HepG2 (cell line): ENCODE data around the gene SAP30. TPM values are rescaled to one million over a fixed set of nuclear protein-coding genes. Genes with fewer than 3 reads are reported as not detected.

Experiments
- CBX5 ChIP-seq: sonication (generic); formaldehyde crosslinking; IDR thresholded peaks from 2 replicates; pipeline ENCODE4 v1.4.0; 2020; ENCODE audit warnings: missing genetic modification reagents, borderline replicate concordance
- GATAD1 ChIP-seq: IDR thresholded peaks from 2 replicates; pipeline ENCODE4 v1.6.1; 2016; ENCODE audit warnings: missing genetic modification reagents, missing compliant biosample characterization
- KAT2B ChIP-seq: fragments of 150-350 bp; IDR thresholded peaks from 2 replicates; pipeline ENCODE4 v1.6.1; 2014; ENCODE audit warnings: low read depth, low read length, borderline replicate concordance
- PRPF4 ChIP-seq: fragments of 200-400 bp; formaldehyde crosslinking; IDR thresholded peaks from 2 replicates; pipeline ENCODE4 v1.6.1; 2016; ENCODE audit warnings: low read length, low read depth; ENCODE audit not compliant: poor library complexity, severe bottlenecking
- SCMH1 ChIP-seq: sonication (generic); formaldehyde crosslinking; IDR thresholded peaks from 2 replicates; pipeline ENCODE4 v1.9.0; 2021; ENCODE audit warnings: missing genetic modification reagents, mild to moderate bottlenecking, borderline replicate concordance
- ZBTB42 ChIP-seq: sonication (generic); formaldehyde crosslinking; IDR thresholded peaks from 2 replicates; pipeline ENCODE4 v1.5.0; 2020; ENCODE audit warnings: mild to moderate bottlenecking, missing genetic modification reagents
- ZNF143 ChIP-seq: sonication (generic); formaldehyde crosslinking; IDR thresholded peaks from 2 replicates; pipeline ENCODE4 v1.4.0; 2020; ENCODE audit warnings: missing genetic modification reagents
- ZNF335 ChIP-seq: sonication (generic); formaldehyde crosslinking; IDR thresholded peaks from 2 replicates; pipeline ENCODE4 v1.4.0; 2020; ENCODE audit warnings: missing genetic modification reagents
- ZNF432 ChIP-seq: sonication (generic); formaldehyde crosslinking; IDR thresholded peaks from 2 replicates; pipeline ENCODE4 v1.5.0; 2020; ENCODE audit warnings: missing genetic modification reagents, mild to moderate bottlenecking, borderline replicate concordance
- ZNF570 ChIP-seq: sonication (generic); formaldehyde crosslinking; IDR thresholded peaks from 2 replicates; pipeline ENCODE4 v1.4.0; 2020; ENCODE audit warnings: mild to moderate bottlenecking, missing genetic modification reagents, borderline replicate concordance
- ZNF652 ChIP-seq: IDR thresholded peaks from 2 replicates; pipeline ENCODE4 v1.6.1; 2016; ENCODE audit warnings: low read depth, borderline replicate concordance
- ZNF792 ChIP-seq: IDR thresholded peaks from 2 replicates; pipeline ENCODE4 v1.6.1; 2016
- polyA plus RNA-seq, 8 experiments: library from polyadenylated mRNA; depleted of rRNA in 3 of 8; stranded (reverse) in 7 of 8; unstranded in 1 of 8; fragments of >200 nt; fragmentation: Illumina TruSeq in 4 of 8; extraction: Trizol in 4 of 8; gene quantifications; 2 replicates each; pipeline versions ENCODE4 v1.2.1 to v1.2.3, GENCODE V29; 2011 to 2016; ENCODE audit warnings: low read depth in 4 of 8, missing spikeins in 1 of 8, mixed read lengths in 1 of 8; ENCODE audit not compliant: insufficient read depth in 1 of 8
- total RNA-seq, 5 experiments: library from RNA; depleted of rRNA; stranded (reverse); fragments of >200 nt; fragmentation: Illumina TruSeq; extraction: Trizol; gene quantifications; 2 replicates each; pipeline ENCODE4 v1.2.3, GENCODE V29; 2016; ENCODE audit warnings: low read depth in 1 of 5
- TF ChIP-seq, protein P1 (sequence below): sonication (generic); formaldehyde crosslinking; IDR thresholded peaks from 2 replicates; pipeline ENCODE4 v1.4.0; 2020; ENCODE audit warnings: missing genetic modification reagents, borderline replicate concordance
- TF ChIP-seq, protein P2 (sequence below): sonication (generic); formaldehyde crosslinking; IDR thresholded peaks from 2 replicates; pipeline ENCODE4 v1.9.0; 2021; ENCODE audit warnings: missing genetic modification reagents, mild to moderate bottlenecking, borderline replicate concordance
- TF ChIP-seq, protein P3 (sequence below): sonication (generic); formaldehyde crosslinking; IDR thresholded peaks from 2 replicates; pipeline ENCODE4 v1.5.0; 2020; ENCODE audit warnings: mild to moderate bottlenecking, missing genetic modification reagents, moderate library complexity
- TF ChIP-seq, protein P4 (sequence below): fragments of 450-650 bp; IDR thresholded peaks from 2 replicates; pipeline ENCODE4 v1.6.1; 2017

Gene SAP30
- total and polyA plus RNA-seq, 2 of the 13 experiments (the other 11 are each of a cell fraction or from before 2014, with no cell fraction given): 14.2 to 25.1 TPM

DNA sequence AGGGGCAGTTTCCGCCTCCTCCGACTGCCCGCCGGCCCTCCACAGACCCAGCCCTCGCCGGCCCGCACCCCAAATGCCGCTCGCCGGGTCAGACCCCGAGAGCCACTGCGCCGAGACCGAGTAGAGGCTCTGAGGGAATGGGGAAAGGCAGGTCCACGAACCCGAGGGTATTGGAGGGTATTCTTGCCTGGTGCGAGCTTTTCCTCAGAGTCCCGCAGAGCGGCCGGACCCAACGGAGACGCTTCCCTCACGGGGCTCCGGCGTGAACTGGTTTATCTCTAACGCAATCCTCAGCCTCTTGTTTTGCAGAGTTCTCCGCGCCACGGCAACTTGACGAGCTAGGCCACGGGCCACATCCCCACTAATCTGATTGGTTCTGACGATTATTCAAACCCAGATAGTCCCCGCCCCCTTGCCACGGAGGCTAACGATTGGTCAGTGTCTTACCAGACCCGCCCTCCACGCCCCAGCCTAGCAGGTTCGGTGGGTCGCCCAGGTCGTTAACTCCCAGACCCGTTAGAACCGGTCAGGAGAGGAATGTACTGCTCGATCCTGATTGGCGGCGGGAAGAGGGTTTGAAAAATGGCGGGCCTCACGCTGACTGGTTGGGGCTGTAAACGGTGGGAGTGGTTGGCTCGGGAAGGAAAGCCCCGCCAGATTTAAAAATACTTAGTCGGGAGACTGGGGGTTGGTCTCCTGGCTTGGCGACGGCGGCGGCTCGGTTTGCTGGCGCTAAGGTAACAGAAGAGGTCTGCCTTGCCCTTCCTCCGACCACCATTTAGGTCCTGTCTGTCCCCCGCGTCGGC is 36.5 kb upstream of the SAP30 start, which contains the start of gene HMGB2 (continued):
- TF ChIP-seq, protein P1, sequence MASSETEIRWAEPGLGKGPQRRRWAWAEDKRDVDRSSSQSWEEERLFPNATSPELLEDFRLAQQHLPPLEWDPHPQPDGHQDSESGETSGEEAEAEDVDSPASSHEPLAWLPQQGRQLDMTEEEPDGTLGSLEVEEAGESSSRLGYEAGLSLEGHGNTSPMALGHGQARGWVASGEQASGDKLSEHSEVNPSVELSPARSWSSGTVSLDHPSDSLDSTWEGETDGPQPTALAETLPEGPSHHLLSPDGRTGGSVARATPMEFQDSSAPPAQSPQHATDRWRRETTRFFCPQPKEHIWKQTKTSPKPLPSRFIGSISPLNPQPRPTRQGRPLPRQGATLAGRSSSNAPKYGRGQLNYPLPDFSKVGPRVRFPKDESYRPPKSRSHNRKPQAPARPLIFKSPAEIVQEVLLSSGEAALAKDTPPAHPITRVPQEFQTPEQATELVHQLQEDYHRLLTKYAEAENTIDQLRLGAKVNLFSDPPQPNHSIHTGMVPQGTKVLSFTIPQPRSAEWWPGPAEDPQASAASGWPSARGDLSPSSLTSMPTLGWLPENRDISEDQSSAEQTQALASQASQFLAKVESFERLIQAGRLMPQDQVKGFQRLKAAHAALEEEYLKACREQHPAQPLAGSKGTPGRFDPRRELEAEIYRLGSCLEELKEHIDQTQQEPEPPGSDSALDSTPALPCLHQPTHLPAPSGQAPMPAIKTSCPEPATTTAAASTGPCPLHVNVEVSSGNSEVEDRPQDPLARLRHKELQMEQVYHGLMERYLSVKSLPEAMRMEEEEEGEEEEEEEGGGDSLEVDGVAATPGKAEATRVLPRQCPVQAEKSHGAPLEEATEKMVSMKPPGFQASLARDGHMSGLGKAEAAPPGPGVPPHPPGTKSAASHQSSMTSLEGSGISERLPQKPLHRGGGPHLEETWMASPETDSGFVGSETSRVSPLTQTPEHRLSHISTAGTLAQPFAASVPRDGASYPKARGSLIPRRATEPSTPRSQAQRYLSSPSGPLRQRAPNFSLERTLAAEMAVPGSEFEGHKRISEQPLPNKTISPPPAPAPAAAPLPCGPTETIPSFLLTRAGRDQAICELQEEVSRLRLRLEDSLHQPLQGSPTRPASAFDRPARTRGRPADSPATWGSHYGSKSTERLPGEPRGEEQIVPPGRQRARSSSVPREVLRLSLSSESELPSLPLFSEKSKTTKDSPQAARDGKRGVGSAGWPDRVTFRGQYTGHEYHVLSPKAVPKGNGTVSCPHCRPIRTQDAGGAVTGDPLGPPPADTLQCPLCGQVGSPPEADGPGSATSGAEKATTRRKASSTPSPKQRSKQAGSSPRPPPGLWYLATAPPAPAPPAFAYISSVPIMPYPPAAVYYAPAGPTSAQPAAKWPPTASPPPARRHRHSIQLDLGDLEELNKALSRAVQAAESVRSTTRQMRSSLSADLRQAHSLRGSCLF: no peak
- TF ChIP-seq KAT2B (no peak), GATAD1 (peak; percentile 50; the same call in 1 of the 2 replicates), ZNF432 (no peak), CBX5 (no peak), ZNF652 (no peak; the same call in 1 of the 2 replicates), PRPF4 (no peak), ZNF143 (CRISPR knock-in tag) (no peak; the same call in 1 of the 2 replicates), ZNF792 (CRISPR knock-in tag) (0 out of 2 replicates have a peak, but pooled peaks have one; percentile 56), ZBTB42 (CRISPR knock-in tag) (no peak), ZNF570 (no peak), SCMH1 (CRISPR knock-in tag) (no peak), ZNF335 (no peak)
- TF ChIP-seq, protein P2, sequence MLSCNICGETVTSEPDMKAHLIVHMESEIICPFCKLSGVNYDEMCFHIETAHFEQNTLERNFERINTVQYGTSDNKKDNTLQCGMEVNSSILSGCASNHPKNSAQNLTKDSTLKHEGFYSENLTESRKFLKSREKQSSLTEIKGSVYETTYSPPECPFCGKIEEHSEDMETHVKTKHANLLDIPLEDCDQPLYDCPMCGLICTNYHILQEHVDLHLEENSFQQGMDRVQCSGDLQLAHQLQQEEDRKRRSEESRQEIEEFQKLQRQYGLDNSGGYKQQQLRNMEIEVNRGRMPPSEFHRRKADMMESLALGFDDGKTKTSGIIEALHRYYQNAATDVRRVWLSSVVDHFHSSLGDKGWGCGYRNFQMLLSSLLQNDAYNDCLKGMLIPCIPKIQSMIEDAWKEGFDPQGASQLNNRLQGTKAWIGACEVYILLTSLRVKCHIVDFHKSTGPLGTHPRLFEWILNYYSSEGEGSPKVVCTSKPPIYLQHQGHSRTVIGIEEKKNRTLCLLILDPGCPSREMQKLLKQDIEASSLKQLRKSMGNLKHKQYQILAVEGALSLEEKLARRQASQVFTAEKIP (CRISPR knock-in tag): no peak
- TF ChIP-seq, protein P3, sequence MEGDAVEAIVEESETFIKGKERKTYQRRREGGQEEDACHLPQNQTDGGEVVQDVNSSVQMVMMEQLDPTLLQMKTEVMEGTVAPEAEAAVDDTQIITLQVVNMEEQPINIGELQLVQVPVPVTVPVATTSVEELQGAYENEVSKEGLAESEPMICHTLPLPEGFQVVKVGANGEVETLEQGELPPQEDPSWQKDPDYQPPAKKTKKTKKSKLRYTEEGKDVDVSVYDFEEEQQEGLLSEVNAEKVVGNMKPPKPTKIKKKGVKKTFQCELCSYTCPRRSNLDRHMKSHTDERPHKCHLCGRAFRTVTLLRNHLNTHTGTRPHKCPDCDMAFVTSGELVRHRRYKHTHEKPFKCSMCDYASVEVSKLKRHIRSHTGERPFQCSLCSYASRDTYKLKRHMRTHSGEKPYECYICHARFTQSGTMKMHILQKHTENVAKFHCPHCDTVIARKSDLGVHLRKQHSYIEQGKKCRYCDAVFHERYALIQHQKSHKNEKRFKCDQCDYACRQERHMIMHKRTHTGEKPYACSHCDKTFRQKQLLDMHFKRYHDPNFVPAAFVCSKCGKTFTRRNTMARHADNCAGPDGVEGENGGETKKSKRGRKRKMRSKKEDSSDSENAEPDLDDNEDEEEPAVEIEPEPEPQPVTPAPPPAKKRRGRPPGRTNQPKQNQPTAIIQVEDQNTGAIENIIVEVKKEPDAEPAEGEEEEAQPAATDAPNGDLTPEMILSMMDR (CRISPR knock-in tag): no peak
- TF ChIP-seq, protein P4, sequence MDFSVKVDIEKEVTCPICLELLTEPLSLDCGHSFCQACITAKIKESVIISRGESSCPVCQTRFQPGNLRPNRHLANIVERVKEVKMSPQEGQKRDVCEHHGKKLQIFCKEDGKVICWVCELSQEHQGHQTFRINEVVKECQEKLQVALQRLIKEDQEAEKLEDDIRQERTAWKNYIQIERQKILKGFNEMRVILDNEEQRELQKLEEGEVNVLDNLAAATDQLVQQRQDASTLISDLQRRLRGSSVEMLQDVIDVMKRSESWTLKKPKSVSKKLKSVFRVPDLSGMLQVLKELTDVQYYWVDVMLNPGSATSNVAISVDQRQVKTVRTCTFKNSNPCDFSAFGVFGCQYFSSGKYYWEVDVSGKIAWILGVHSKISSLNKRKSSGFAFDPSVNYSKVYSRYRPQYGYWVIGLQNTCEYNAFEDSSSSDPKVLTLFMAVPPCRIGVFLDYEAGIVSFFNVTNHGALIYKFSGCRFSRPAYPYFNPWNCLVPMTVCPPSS: no peak
